BJ (cell line): ENCODE results near the gene MNX1. TPM values are rescaled to one million over a fixed set of nuclear protein-coding genes. Genes with fewer than 3 reads are reported as not detected.

Experiments used
- CTCF ChIA-PET: fragments of 350-600 bp; formaldehyde crosslinking; extraction: SDS; loops from one replicate; lab custom pipeline; 2021; ENCODE audit warnings: antibody characterized with exemption, inconsistent platforms; lab: Yijun Ruan, JAX
- POLR2A ChIA-PET: fragments of 300-600 bp; sonication (Branson Sonifier 250); formaldehyde crosslinking; extraction: SDS; loops from one replicate; lab custom pipeline; 2021; ENCODE audit warnings: antibody characterized with exemption; lab: Charles Lee
- DNase-seq: peaks from one replicate; pipeline ENCODE4 v3.0.0-alpha.2; 2011; ENCODE audit warnings: low read depth
- H3K27me3 ChIP-seq: 2 replicates; pipeline ENCODE4 v1.6.0; 2011; ENCODE audit warnings: low read length; ENCODE audit not compliant: control insufficient read depth, insufficient read depth
- H3K36me3 ChIP-seq: 2 replicates; pipeline ENCODE4 v1.5.1; 2011; ENCODE audit warnings: low read length; ENCODE audit not compliant: control insufficient read depth, insufficient read depth
- H3K4me3 ChIP-seq: 2 replicates; pipeline ENCODE4 v1.5.1; 2011; ENCODE audit warnings: low read depth, mild to moderate bottlenecking, control low read depth, low read length
- CTCF ChIP-seq: IDR thresholded peaks from 2 replicates; pipeline ENCODE4 v1.5.1; 2011; ENCODE audit warnings: low read depth, mild to moderate bottlenecking, control low read depth, inconsistent platforms, low read length, moderate library complexity; ENCODE audit not compliant: insufficient read depth
- polyA plus RNA-seq: library from polyadenylated mRNA; depleted of rRNA; stranded (reverse); fragments of >200 nt; gene quantifications from 2 replicates; pipeline ENCODE4 v1.2.3, GENCODE V29; 2011

Gene MNX1
- polyA plus RNA-seq, 1 experiment, result not detected

GRCh38 chr7:157056246-157056645 is 45.8 kb upstream of the MNX1 start:
- no peak for DNase-seq
- CTCF ChIA-PET, result no interaction called here
- POLR2A ChIA-PET, result no interaction called here
- no peak overlapping the region for H3K4me3 ChIP-seq
- no peaks in the 10 kb centered on the region; the same call in none of the 2 replicates for H3K27me3 ChIP-seq
- no peaks in the 10 kb centered on the region for H3K36me3 ChIP-seq
- TF ChIP-seq CTCF, result no peak

DNA sequence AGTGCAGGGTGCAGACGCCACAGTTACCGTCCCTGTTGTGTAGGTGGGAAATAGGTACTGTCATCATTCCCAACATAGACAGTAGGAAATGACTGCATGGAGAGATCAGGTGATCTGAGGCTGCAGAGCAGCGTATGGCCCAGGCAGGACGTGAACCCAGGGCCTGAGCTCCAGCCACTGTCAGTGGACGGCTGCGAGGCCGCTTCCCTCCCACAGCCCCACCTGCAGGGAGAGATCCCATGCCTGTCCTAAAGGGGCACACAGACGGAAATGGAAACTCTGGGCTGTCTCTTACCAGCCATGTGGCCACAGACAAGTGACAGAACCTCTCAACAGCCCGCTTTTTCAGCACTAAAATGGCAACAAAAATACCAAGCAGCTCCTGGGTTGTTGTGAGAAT is 44.5 kb upstream of the MNX1 start:
- H3K4me3 ChIP-seq, result no peak overlapping the region
- no peaks in the 10 kb centered on the region; the same call in 1 of the 2 replicates for H3K27me3 ChIP-seq
- ChIA-PET CTCF (no interaction called here), POLR2A (no interaction called here)
- H3K36me3 ChIP-seq, result no peaks in the 10 kb centered on the region
- no peak for TF ChIP-seq CTCF
- DNase-seq, result no peak

- CTCF ChIA-PET, result no interaction called here
- POLR2A ChIA-PET, result no interaction called here
- Histone ChIP-seq H3K4me3 (no peak overlapping the region), H3K27me3 (no peaks in the 10 kb centered on the region; the same call in 1 of the 2 replicates), H3K36me3 (no peaks in the 10 kb centered on the region)
- DNase-seq, result no peak
- TF ChIP-seq CTCF, result no peak
These were observed 42.7 kb upstream of the MNX1 start for GRCh38 chr7:157053118-157053517.

DNA sequence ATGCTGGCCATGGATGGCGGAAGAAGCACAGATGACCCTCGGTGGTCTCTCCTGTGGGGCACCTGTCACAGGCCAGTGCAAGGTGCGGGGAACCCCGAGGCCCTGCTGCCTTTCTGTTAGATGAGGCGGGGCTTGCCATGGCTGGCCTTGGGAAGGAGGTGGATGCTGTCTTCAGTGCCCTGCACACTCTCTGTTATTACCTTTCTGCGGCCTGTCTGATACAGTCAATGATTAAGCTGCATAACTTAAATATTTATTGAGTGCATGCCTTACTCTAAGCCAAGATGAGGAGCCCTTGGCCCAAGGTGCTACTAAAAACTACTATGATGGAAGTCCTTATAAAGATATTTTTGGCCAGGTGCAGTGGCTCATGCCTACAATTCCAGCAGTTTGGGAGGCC is 36.7 kb upstream of the MNX1 start:
- CTCF ChIA-PET, result interaction anchor here (0.9 kb wide), 1 partner anchor 22 kb away, joined by 3 read pairs; no protein-coding TSS in a partner anchor
- Histone ChIP-seq H3K36me3 (no peaks in the 10 kb centered on the region), H3K4me3 (no peak overlapping the region), H3K27me3 (peaks cover 2% of the 10 kb centered on the region; the same call in 1 of the 2 replicates)
- no peak for DNase-seq
- POLR2A ChIA-PET, result no interaction called here
- TF ChIP-seq CTCF, result no peak

DNA sequence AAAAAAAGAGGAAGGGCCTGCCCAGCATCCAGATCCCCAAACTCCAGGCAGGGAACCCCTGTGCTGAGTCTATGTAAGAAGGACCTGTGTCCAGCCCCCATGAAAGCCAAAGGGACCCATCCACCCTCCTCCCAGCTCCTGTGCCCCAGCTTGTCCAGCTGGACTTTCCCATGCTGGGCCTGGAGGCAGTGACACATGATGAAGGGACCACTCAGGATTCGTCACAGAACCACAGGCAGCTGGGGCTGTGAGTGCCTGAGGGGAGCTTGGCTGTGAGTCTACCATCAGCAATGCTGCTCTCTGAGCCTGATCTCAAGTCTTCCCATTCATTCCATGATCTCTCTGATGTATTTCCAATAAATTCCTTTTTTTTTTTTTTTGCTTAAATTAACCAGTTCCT is 36.2 kb upstream of the MNX1 start:
- CTCF ChIA-PET, result interaction anchor here (0.9 kb wide), 1 partner anchor 23 kb away, joined by 3 read pairs; no protein-coding TSS in a partner anchor
- POLR2A ChIA-PET, result no interaction called here
- peak; percentile 73 for DNase-seq

More for the DNA sequence above, 36.2 kb upstream of the MNX1 start:
- Histone ChIP-seq H3K36me3 (no peaks in the 10 kb centered on the region), H3K27me3 (peaks cover 2% of the 10 kb centered on the region; the same call in 1 of the 2 replicates), H3K4me3 (no peak overlapping the region)
- no peak for TF ChIP-seq CTCF
